Activated naive CD8-positive, alpha-beta T cell (primary cell): ENCODE results near the gene UBE2F.

ENCODE experiments used
- H3K27ac Mint-ChIP-seq: one replicate; pipeline ENCODE4 v1.8.0; 2021; ENCODE audit warnings: mixed read lengths
- H3K27me3 Mint-ChIP-seq: one replicate; pipeline ENCODE4 v1.8.0; 2021; ENCODE audit warnings: mixed read lengths
- H3K36me3 Mint-ChIP-seq: one replicate; pipeline ENCODE4 v1.8.0; 2021; ENCODE audit warnings: mixed read lengths
- H3K4me1 Mint-ChIP-seq: one replicate; pipeline ENCODE4 v1.8.0; 2021; ENCODE audit warnings: low read depth, mixed read lengths
- H3K4me3 Mint-ChIP-seq: one replicate; pipeline ENCODE4 v1.8.0; 2021; ENCODE audit warnings: mild to moderate bottlenecking, mixed read lengths
- H3K9me3 Mint-ChIP-seq: one replicate; pipeline ENCODE4 v1.8.0; 2021; ENCODE audit warnings: low read depth, mixed read lengths

The UBE2F gene, protein sequence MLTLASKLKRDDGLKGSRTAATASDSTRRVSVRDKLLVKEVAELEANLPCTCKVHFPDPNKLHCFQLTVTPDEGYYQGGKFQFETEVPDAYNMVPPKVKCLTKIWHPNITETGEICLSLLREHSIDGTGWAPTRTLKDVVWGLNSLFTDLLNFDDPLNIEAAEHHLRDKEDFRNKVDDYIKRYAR

DNA sequence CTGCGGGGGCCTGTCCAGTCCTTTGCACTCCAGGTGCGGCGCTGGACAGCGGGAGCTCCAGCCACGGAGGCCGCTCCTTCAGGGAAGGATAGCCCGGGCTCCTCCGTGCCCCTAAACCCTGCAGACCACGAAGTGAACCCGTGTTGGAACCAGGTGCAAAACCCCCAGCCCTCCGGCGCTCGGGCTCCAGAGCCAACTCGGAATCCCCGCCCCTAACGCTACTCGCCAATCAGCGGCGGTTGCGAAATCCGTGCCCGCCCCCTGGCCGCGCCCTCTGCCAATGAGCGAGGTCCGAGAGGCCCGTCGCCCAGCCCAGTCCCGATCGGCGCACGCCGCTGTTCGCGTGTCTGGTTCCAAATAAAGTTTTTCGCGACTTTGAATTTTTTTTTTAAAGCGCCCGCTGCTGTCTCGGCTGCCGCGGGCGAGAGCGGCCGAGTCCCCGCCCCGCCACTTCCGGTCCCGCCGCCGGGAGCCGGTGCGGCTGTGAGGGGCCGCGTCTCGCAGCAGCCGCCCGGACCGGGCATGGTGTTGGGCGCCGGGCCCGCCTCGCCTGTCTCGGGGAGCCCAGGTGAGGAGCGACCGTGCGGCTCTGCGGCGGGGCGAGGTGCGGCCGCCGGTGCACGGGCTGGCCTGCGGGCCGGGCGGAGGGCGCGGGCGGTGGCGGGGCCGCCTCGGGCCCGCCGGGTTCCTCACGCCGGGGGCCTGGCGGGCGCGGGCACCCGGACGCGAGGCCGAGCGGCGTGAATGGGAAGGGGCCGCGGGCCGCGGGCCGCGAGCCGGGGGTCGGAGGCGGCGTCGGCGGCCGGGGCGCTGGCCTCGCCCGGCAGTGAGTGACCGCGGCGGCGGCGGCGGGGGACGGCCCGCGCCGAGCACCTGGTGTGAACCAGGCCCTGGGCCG, at the start of gene UBE2F:
Gene UBE2F (plus strand): TSS at position 450 of the 898 bp plus-strand sequence. CDS start 6,094 bp downstream, outside the sequence.
- Mint-ChIP-seq H3K36me3 (peaks cover 6% of the 10 kb centered on the region), H3K4me1 (peaks cover 39% of the 10 kb centered on the region), H3K4me3 (peak within 1 kb of the TSS; percentile 87), H3K27ac (peak within 1 kb of the TSS; percentile 78), H3K9me3 (peaks cover 3% of the 10 kb centered on the region), H3K27me3 (no peaks in the 10 kb centered on the region)

DNA sequence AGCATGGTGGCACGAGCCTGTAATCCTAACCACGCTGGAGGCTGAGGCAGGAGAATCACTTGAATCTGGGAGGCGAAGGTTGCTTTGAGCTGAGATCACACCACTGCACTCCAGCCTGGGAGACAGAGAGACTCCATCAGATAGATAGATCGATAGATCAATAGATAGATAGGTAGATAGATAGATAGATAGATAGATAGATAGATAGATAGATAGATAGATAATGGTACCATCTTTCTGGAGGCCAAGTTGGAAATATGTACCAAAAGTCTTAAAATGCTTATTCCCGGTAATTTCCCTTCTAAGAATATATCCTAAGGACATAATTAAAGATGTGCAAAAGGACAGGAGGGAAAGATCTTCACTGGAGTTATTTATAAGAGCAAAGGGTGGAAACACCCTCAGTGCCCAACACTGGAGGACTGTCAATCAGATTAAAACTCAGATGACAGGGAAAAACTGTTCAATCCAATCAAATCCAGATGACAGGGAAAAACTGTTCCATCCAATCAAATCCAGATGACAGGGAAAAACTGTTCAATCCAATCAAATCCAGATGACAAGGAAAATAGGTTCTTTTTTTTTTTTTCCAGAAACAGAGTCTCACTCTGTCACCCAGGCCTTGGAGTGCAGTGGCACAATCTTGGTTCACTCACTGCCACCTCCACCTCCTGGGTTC, 49.0 kb upstream of the UBE2F start:
- Mint-ChIP-seq H3K36me3 (no peaks in the 10 kb centered on the region), H3K4me3 (no peak overlapping the region), H3K27me3 (no peaks in the 10 kb centered on the region), H3K27ac (no peak overlapping the region), H3K9me3 (no peaks in the 10 kb centered on the region), H3K4me1 (peaks cover 2% of the 10 kb centered on the region)

DNA sequence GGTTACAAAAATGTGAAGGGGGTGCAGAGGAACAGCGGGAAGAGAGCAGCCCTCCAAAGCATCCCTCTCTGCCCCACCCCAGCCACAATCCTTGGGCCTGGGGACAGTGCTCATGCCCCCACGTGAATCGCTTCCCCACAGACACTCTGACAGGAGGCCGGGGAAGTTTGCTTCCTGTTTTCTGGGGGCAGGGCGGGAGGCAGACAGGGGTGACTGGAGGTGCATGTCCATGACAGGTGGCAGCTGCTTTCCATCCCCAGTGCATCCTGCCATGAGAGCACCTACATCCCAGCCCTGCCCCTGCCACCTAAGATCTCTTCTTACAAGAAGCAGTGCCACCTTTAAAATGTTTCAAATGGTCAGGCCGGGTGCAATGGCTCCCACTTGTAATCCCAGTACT, 47.2 kb upstream of the UBE2F start:
- no peak overlapping the region for H3K4me3 Mint-ChIP-seq
- peaks cover 5% of the 10 kb centered on the region for H3K4me1 Mint-ChIP-seq
- no peaks in the 10 kb centered on the region for H3K9me3 Mint-ChIP-seq
- no peak overlapping the region for H3K27ac Mint-ChIP-seq
- no peaks in the 10 kb centered on the region for H3K36me3 Mint-ChIP-seq
- no peaks in the 10 kb centered on the region for H3K27me3 Mint-ChIP-seq

DNA sequence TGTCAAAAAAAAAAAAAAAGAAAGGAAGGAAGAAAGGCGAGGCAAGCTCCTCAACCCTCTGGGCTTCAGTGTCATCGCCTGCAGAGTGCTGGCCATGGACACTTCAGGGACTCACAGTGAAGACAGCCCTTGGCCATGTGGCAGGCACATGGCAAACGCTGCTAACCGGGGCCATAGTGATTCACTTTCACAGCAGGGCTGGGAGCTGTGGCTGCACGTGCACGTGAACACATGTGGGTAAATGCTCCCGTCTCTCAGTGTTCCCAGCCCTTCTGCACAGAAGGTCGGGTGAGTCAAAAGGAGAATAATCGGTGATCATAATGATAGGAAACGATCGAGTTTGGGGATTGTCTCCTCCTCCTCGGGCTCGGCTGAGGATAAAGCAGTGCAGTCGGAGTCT, 46.1 kb upstream of the UBE2F start:
- Mint-ChIP-seq H3K4me3 (no peak overlapping the region), H3K27ac (no peak overlapping the region), H3K9me3 (no peaks in the 10 kb centered on the region)

DNA sequence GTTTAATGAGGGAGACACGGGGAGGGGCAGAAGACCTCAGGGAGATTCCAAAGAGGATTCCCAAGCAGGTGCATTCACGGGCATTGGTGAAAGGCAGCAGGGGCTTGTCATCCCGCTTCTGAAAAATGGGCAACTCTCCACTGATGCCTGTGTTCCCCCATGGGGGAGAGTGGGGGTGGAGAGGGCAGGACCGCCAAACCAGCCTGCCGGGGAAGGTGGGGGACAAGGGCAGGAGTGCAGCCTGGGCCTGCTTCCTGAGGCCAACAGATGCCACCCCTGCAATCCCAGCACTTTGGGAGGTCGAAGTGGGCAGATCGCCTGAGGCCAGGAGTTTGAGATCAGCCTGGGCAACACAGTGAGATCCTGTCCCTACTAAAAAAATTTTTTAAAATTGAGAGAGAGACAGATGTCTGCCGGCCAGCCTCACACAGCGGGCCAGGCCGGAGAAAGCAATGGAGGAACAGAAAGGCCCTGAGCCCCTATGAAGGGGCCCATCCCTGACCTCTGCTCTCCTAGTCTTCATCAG, 44.8 kb upstream of the UBE2F start:
- H3K4me1 Mint-ChIP-seq = peaks cover 13% of the 10 kb centered on the region
- no peaks in the 10 kb centered on the region for H3K36me3 Mint-ChIP-seq
- H3K27me3 Mint-ChIP-seq = no peaks in the 10 kb centered on the region
- no peak overlapping the region for H3K4me3 Mint-ChIP-seq
- H3K27ac Mint-ChIP-seq = no peak overlapping the region
- H3K9me3 Mint-ChIP-seq = no peaks in the 10 kb centered on the region

More for the DNA sequence above, 46.1 kb upstream of the UBE2F start:
- Mint-ChIP-seq H3K36me3 (no peaks in the 10 kb centered on the region), H3K27me3 (no peaks in the 10 kb centered on the region), H3K4me1 (peaks cover 8% of the 10 kb centered on the region)

- Mint-ChIP-seq H3K4me3 (no peak overlapping the region), H3K36me3 (no peaks in the 10 kb centered on the region), H3K9me3 (no peaks in the 10 kb centered on the region), H3K4me1 (peaks cover 14% of the 10 kb centered on the region), H3K27ac (no peak overlapping the region), H3K27me3 (no peaks in the 10 kb centered on the region)
Observed at GRCh38 chr2:237922641-237923361, 44.0 kb upstream of the UBE2F start.

DNA sequence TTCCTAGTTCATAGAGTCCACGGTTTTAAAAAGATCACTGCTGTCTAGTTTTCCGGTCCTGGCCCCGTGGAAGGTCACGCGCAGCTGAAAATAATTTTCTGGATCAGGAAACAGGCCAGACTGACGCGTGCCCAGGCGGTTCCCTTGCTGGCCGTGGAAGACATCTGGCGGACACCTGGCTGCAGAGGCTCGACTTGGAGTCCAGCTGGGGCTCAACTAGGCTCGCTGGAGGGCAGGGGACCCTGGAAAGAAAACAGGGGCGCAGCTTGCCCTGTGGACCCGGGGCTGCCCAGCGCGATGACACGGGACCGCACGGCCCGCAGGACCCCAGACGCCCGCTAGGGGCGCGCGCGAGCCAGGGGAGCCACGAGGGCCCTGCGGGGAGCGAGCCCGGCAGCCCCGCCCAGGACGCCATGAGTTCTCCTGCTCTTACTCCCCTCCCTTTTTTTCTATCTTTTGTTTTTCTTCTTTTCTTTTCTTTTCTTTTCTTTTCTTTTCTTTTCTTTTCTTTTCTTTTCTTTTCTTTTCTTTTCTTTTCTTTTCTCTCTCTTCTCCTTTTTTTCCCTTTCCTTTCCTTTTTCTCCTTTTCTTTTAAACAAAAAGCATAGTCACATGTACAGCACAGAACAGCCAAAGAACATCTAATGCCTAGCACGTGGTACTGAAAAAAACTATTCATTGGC, 43.2 kb upstream of the UBE2F start:
- Mint-ChIP-seq H3K9me3 (no peaks in the 10 kb centered on the region), H3K27me3 (no peaks in the 10 kb centered on the region), H3K4me1 (peaks cover 14% of the 10 kb centered on the region), H3K4me3 (peak overlapping the region; percentile 61), H3K27ac (peak overlapping the region; percentile 46), H3K36me3 (peaks cover under 1% of the 10 kb centered on the region)

- peak overlapping the region; percentile 61 for H3K4me3 Mint-ChIP-seq
- H3K36me3 Mint-ChIP-seq = peaks cover 2% of the 10 kb centered on the region
Observed at GRCh38 chr2:237924164-237924534, 42.7 kb upstream of the UBE2F start.

GRCh38 chr2:237927135-237927534, 39.7 kb upstream of the UBE2F start:
- H3K9me3 Mint-ChIP-seq = no peaks in the 10 kb centered on the region
- H3K27me3 Mint-ChIP-seq = no peaks in the 10 kb centered on the region
- H3K4me1 Mint-ChIP-seq = peaks cover 12% of the 10 kb centered on the region
- no peak overlapping the region for H3K4me3 Mint-ChIP-seq
- H3K27ac Mint-ChIP-seq = no peak overlapping the region
- peaks cover 7% of the 10 kb centered on the region for H3K36me3 Mint-ChIP-seq

More at GRCh38 chr2:237924164-237924534, 42.7 kb upstream of the UBE2F start:
- Mint-ChIP-seq H3K9me3 (no peaks in the 10 kb centered on the region), H3K4me1 (peaks cover 14% of the 10 kb centered on the region), H3K27ac (peak overlapping the region; percentile 46), H3K27me3 (no peaks in the 10 kb centered on the region)

GRCh38 chr2:237927986-237928385, 38.8 kb upstream of the UBE2F start:
- Mint-ChIP-seq H3K27ac (no peak overlapping the region), H3K9me3 (no peaks in the 10 kb centered on the region), H3K36me3 (peaks cover 7% of the 10 kb centered on the region), H3K27me3 (no peaks in the 10 kb centered on the region), H3K4me3 (no peak overlapping the region), H3K4me1 (peaks cover 17% of the 10 kb centered on the region)

DNA sequence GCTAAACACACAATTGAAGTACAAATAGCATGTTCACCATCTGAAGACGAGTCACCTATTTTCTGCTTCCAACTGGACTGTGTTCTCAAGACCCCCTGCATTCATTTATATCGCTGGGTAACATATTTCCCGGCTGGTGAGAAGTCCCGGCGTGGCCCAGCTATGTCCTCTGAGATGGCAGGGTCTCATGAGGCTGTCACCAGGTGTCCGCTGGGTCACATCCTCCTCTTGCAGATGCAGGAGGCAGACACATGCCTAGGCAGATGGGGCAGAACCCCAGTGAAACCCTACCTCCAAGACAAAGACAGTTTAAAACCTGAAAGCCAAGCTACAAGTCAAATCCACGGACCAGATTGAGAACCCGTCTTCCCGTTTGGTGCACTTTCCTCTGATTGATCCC, 36.8 kb upstream of the UBE2F start:
- no peaks in the 10 kb centered on the region for H3K9me3 Mint-ChIP-seq
- H3K27me3 Mint-ChIP-seq = peaks cover 1% of the 10 kb centered on the region
- no peak overlapping the region for H3K27ac Mint-ChIP-seq

GRCh38 chr2:237931205-237931721, 35.6 kb upstream of the UBE2F start:
- Mint-ChIP-seq H3K4me3 (no peak overlapping the region), H3K27ac (no peak overlapping the region), H3K9me3 (no peaks in the 10 kb centered on the region), H3K27me3 (peaks cover 1% of the 10 kb centered on the region), H3K4me1 (peaks cover 11% of the 10 kb centered on the region), H3K36me3 (peaks cover 7% of the 10 kb centered on the region)

More for the DNA sequence above, 36.8 kb upstream of the UBE2F start:
- Mint-ChIP-seq H3K4me1 (peaks cover 18% of the 10 kb centered on the region), H3K36me3 (peaks cover 7% of the 10 kb centered on the region), H3K4me3 (no peak overlapping the region)

DNA sequence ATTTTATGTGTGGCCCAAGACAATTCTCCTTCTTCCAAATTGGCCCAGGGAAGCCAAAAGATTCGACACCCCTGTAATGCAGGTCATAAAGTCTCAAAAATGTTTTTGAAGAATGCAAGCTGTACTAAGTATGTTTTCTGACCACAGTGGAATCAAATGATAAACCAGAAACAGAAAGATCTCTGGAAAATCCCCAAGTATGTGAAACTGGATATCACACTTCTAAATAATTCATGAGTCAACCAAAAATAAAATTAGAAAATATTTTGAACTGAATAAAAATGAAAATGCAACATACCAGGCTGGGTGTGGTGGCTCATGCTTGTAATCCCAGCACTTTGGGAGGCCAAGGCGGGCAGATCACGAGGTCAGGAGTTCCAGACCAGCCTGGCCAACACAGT, 34.1 kb upstream of the UBE2F start:
- Mint-ChIP-seq H3K4me3 (no peak overlapping the region), H3K9me3 (no peaks in the 10 kb centered on the region), H3K4me1 (peaks cover 9% of the 10 kb centered on the region), H3K36me3 (peaks cover 7% of the 10 kb centered on the region), H3K27me3 (peaks cover 1% of the 10 kb centered on the region), H3K27ac (peak overlapping the region; percentile 83)

DNA sequence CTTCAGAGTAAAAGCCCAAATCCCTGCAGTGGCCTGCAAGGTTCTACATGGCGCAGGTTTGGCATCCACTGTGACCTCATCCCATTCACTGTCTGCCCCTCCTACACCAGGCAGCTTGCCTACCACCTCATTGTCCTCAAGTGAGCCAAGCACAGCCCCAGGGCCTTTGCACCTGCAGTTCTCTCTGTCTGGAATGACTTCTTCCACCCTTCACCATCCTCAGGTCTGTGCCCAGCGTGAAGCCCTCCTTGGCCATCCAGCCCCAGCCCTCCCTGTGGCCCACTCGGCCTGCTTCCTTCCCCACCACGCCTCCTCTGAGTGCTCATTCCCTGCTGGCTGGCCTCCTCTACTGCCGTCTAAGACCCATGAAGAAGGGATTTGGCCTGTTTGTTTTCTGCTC, 32.6 kb upstream of the UBE2F start:
- Mint-ChIP-seq H3K4me3 (no peak overlapping the region), H3K9me3 (no peaks in the 10 kb centered on the region), H3K27me3 (peaks cover 1% of the 10 kb centered on the region), H3K27ac (no peak overlapping the region), H3K36me3 (peaks cover 6% of the 10 kb centered on the region), H3K4me1 (peaks cover 9% of the 10 kb centered on the region)
